GM23248 (cell line): ENCODE measurements around the gene PTPN6.

Source experiments
- EZH2 ChIP-seq: fragments of 200-600 bp; sonication (generic); IDR thresholded peaks from 2 replicates; pipeline ENCODE4 v1.6.1; 2018; ENCODE audit warnings: antibody characterized with exemption, mild to moderate bottlenecking; ENCODE audit not compliant: insufficient read depth, poor library complexity, severe bottlenecking
- EZH2phosphoT487 ChIP-seq: fragments of 200-600 bp; sonication (generic); IDR thresholded peaks from 2 replicates; pipeline ENCODE4 v1.6.1; 2018; ENCODE audit warnings: antibody characterized with exemption, moderate library complexity, mild to moderate bottlenecking, low read depth; ENCODE audit not compliant: insufficient read depth

DNA sequence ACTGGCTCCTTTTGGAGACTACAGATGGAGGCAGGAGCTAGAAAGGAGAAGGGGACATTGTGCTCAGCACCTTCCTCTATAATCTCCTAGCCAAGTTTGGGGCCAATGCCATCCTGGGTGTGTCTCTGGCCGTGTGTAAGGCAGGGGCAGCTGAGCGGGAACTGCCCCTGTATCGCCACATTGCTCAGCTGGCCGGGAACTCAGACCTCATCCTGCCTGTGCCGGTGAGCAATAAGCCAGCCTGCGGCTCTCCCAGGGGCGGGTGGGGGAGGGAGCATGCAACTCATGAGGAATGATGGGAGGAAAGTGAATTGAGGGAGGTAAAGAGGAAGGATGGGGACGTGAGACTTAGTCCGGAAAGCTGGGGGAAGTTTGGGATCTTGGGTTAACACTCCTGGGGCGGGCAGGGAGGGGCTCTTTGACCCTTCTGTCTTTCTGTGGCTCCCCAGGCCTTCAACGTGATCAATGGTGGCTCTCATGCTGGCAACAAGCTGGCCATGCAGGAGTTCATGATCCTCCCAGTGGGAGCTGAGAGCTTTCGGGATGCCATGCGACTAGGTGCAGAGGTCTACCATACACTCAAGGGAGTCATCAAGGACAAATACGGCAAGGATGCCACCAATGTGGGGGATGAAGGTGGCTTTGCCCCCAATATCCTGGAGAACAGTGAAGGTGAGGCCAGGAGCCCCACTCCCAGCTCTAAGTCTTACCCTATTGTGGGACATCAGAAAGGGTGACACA, 33.5 kb upstream of the PTPN6 start:
- TF ChIP-seq EZH2 (no peak), EZH2phosphoT487 (no peak)
